SH-SY5Y (cell line): Measurements from ENCODE around the gene ZXDC.

ENCODE experiments used
- GATA2 ChIP-seq: IDR thresholded peaks from 2 replicates; pipeline ENCODE4 v1.6.1; 2011; ENCODE audit warnings: mild to moderate bottlenecking, low read depth, low read length
- GATA3 ChIP-seq: IDR thresholded peaks from 2 replicates; pipeline ENCODE4 v1.6.1; 2011; ENCODE audit warnings: low read depth, mild to moderate bottlenecking, low read length, moderate library complexity

Gene ZXDC

DNA sequence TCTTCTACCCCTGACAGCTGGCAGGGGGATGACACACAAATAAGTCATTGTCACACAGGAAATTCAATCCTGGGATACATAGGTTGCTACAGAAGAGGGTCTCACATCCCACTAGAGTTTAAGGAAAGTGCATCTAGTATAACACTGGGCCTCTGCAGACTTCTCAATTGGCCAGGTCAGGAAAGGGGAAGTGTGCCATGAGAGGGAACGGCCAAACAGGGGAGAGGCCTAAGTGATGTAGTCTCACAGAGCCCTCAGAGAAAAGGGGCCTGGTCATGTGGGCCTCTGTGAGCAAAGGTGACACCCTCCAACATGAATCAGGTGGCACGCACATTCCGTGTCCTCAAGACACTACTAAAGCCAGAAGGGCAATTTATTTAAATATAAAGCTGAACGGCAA is 11.2 kb downstream of the ZXDC start:
- TF ChIP-seq GATA3: no peak
- no peak for TF ChIP-seq GATA2

DNA sequence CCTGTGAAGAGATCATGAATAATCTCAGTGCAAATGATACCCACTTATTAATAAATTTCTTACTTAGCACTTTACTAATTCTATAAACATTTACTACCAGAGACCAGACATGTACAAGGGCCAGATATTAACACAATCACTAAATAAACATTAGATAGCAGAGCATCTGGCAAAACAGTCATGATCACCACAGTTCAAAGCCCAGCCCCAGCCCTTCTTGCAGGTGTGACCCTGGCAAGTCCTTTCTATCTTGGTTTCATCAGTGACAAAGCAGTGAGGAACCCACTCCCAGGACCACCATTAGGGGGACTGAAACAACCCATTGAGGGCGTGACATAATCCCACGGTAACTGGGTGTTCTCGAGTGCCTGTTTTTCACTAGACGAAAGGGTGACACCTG is 11.6 kb downstream of the ZXDC start:
- TF ChIP-seq GATA3: no peak
- no peak for TF ChIP-seq GATA2

DNA sequence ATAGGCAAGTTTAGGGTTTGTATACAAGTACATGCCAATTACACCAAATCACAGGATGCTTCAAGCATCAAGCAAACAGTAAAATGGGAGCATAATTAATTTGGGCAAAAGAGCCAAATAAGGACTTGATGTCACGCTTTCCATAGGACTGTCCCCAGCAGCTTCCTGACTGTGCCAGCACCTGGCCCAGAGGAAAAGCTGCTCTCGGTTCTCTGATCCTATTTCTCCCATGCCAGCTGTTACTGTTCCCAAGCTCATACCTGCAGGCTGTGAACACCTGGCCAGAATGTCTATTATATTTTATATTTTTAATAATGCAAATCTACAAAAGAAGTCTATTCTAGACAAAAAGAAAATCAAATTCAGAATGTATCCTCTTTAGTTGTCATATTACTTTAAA is 12.2 kb downstream of the ZXDC start:
- TF ChIP-seq GATA3: no peak
- no peak for TF ChIP-seq GATA2

DNA sequence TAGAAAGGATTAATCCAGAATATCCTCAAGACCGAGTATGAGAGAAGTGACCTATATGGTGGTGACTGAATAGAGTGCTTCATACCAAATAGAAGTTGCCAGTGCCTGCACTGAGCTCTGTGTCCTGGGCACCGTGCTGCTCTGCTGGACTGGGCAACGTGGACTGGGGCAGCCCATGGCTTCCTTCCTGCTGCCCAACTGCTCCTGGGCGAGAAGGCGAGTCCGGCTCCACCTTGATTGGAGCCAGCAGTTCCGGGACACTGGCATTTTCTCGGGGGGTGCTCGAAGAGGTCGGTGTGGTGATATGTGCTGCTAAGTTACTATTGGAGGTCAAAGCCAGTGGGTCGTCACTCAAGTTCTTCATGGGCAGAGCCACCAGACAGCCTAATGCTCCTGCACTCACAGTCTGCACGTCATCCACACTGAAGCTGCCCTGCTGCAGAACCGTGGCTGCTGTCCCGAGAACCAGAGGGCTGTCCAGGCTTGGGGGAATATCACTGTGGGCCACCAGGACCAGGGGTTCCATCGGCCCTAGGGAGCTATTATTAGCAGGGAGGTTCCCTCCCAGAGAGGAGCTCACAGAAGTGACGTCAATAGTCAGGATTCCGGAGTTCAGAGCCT is 14.1 kb downstream of the ZXDC start:
- TF ChIP-seq GATA3: no peak
- TF ChIP-seq GATA2: no peak

DNA sequence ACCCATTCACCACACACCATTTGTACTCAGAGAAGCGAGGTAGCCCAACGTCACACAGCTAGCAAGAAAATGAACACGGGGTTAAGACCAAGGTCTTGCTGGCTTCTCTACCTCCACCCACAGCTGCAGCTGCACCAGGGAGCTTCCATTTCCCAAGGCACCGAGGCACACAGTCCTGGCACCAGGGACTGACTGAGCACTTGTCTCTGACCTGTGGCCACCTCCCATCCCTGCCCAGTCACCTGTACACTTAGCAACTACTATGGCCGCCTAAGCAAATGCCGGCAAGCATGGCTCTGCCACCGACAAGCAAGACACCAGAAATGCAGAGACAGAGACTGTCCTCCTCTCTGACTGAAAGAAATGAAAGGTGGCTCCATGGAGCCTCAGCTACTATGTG is 15.3 kb downstream of the ZXDC start:
- TF ChIP-seq GATA3 (no peak), GATA2 (no peak)

DNA sequence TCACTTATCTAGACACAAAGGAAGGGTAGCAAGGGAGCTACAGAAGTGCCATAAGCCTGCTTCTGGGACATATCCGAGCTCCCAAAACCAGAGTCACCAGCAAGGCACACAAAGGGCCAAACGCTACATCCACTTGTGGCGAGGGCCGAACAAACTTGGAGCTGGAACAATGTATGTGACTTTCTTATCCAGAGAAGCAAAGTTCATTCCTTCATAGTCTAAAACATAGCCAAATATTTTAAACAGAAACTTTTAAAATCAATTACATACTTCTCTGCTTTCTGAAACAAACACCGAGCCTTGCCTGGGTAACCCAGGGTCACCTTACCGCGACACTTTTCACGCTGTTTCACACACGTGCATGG is 15.9 kb downstream of the ZXDC start:
- TF ChIP-seq GATA3: no peak
- no peak for TF ChIP-seq GATA2

DNA sequence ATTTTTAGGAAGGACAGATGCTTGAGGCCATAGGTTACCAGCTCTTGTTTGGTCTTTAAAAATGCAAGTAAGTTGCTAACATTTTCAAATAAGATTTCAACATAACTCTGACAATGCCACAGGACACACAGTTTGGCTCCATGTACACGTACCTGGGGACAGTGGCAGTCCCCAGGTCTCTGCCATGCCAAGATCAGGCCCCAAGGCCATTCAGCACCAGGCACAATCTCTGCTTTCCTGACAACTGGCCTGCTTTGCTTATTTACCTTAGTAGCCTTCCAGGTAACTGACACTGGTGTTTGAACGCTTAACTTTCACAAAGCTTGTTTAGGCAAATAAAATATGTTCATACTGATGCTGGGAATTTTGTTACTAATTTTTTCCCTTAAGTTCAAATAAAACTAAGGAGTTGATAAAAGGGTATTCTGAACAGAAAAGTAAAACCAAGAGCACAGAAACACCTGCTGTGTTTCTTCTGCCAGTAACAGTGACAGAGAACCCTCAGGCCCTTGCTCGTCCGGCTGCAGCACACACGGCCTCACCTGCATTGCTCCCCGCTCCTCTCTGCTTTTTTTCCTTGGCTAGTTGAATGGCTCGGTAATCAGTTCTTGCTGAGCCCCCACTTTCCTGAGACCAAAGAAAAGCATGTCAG is 16.5 kb downstream of the ZXDC start:
- TF ChIP-seq GATA2 (no peak), GATA3 (no peak)

DNA sequence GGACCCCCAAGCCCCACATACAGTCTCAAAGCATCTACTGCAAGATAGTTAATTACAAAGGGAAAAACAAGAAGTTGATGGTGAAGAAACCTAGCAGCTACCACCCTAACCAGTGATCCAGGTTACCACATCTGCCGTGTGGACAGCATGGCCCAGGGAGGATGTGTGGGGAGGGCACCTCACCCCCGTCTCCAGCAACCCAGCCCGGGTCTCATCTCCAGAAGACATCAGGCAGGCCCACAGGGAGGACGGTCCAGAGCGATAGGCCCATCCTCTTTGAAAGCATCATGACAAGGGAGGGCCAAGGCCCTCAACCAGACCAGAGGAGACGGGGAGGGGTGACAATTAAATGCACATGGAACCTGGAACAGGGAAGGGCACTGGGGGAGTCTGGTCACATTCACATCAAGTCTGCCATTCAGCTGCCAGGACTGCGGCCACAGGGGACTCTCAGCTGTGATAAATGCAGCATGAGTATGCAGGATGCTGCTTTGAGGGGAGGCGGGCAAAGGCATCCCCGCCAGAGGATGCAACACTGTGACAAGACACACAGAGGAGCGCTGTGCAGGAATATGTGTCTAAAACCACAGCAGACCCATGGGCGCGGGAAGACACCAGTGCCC is 18.8 kb downstream of the ZXDC start:
- TF ChIP-seq GATA2 (no peak), GATA3 (no peak)

DNA sequence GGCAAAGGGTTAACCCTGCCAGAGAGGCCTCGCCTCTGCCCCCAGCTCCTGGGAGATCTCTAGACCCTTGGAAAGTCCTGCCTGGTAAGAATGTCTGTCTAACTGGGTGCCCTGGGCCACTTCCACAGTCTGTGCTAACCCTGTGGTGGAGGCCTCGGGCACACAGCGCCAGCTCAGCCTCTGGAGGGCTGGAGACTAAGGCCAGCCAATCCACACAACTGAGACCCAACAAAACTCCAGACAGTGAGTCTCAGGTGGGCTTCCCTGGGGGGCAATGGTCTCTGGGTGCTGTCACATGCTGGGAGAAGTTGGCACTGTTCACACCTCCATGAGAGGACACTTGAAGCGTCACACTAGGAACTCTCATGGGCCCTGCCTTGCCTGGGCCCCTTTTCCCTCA is 19.5 kb downstream of the ZXDC start:
- no peak for TF ChIP-seq GATA2
- no peak for TF ChIP-seq GATA3

DNA sequence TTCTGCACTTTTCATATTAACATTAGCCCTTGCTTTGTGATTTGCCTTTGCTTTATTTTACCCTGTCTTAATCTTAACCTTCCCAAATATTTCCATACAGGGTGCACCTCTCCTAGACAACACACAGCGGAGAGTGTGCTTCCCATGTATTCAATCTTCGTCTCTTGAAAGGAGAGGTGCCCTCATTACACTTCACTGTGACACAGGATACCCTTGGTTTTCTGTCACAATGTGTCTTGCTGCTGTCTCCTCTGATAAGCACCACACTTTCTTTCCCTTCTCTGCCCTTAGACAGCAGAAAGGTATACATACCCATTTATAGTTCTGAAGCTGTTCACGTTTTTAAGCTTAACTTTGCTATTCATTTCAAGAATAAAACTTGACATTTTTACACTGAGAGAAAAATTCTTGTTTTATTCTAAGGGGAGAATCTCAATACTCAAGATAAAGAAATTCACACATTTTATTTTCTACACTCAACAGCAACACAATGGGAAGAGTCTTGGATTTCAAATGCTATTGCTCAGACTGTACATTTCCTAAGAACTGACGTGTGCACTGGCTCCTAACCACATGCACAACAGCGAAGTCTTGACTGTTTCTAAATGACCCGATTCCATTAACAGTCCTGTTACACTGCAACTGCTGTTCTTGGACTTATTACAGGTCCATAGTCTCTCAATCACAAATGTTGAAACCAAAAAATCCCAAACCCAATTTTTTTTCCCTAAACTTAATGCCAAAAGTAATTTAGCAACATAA is 21.1 kb downstream of the ZXDC start:
- TF ChIP-seq GATA2: no peak
- no peak for TF ChIP-seq GATA3

DNA sequence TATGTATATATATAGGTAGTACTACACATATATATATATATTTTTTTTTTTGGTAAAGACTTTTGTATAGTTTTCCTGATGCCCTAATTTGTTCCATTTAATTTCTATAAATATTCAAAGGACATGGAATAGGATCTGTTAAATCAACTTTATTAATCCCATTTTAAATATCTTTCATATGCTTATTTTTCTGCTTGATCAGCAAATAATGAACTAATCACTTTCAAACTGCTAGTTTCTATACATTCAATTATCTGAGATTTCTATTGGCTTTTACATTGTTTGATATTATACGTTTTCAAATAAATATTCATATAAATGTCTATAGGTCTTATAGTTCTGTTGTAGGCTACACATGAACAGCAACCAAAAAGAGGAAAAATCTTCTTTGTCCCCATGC is 21.7 kb downstream of the ZXDC start:
- no peak for TF ChIP-seq GATA3
- TF ChIP-seq GATA2: no peak

DNA sequence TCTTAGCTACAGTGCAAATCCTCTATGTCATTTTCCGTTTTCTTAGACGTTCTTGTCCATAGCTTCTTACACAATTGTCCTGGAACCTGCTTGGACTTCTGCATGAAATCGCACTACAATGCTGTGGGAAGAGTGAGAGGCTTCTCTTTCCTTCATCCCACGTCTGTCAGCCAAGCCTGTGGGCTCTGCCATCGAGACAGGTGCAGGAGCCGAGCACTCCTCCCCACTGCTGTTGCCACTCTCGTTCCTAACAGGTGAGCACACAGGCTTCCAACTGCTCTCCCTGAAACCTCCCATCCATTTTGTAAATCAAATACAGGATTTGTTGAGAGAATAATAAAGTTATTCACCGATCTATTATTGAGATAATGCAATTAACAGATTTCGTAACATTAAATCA is 23.5 kb downstream of the ZXDC start:
- TF ChIP-seq GATA2: no peak
- TF ChIP-seq GATA3: no peak

DNA sequence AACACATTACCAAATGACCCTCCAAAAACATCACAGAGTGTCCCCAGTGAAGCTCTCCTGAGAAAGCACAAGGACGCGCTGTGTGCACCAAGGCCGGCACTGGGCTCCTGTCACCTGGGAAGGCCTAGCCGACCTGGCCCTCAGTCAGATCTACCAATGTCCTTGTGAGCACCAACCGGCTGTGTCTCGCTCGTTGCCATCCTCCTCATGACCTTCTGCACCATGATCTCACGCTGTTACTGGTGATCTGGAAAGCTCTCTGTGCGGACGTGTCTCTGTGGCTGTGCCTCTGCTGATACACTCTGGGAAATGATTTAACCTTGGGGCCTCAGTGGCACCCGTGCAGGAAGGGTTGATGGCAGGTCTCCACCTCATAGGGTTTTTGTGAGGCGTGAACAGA is 24.2 kb downstream of the ZXDC start:
- TF ChIP-seq GATA2 (no peak), GATA3 (no peak)

DNA sequence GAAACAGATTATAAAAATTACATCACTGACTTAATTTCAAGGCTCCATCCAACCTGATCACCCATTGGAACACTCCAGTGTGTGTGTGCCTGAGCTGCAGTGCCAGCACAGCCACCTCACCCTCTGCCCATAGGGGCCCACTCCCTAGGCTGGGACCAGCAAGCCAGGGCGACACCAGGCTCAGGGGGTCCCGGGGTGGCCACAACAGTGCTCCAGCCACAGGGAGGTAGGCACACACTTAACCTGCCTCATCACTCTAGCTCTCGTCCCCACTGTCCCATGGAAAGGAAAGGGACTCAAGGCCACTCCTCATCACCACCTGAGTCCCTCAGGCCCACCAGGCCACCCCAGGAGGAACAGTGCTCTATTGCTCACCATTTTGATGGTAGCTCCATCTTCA is 24.9 kb downstream of the ZXDC start:
- TF ChIP-seq GATA3 (no peak), GATA2 (no peak)

DNA sequence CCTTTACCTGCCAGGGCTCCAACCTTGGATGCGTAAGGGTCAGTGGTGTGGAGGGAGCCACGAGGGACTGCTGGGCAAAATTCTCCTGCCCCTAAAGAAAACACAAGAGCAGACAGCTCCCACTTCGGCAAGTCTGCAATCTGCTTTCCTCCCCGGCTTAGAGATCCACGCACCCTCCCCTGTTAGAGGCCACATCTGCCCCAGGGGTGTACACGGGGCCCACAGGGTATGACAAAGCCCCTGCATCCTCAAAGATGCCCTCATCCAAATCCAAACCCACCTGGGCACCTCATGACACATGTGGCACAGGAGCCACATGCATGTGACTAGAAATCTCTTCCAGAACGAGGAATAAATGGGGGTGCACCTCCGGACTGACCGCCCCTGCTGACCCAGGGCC is 25.5 kb downstream of the ZXDC start:
- TF ChIP-seq GATA3 (no peak), GATA2 (no peak)
